SKM-1 (cell line): ENCODE results near the gene UBAP2.

Experiments used
- DNase-seq: peaks from one replicate; lab custom pipeline; 2025; ENCODE audit not compliant: unreplicated experiment; lab: John Stamatoyannopoulos, UW

UBAP2 gene

DNA sequence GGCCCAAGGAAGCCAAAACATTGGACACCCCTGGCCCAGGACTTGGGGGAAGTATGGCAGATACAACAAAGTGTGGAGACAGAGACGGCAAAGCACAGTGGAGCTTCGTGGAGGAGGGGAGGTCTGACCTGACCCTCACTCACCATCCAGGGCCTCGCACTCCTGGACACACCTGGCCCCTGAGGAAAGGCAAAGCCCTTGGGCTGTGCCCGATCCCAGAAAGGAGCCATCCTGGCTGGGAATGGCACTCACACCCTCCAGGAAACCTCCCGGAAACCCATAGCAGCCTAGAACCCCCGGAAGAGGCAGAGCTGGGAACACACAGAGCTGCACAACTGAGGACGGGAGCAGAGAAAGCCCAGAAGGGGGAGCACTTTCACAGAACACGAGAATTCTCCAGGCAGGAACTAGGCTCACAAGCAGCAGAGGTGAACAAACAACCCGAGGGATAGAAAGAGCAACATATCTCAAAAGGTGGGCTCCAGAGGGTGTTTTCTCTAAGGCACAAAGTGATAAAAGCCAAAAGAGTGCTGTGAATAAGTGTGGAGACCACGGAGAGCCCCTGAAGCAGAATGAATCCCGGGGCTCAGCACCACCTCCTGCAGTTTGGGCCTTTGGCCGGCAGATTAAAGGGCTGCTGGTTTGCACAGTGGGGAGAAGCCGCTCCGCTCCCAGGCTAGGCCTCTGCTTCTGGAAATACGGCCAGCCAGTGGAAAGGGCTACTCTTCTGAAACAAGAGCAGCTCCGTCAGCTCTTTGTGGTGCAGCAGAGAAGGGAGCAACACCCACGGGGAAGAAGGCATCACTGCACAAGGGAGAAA, 123.5 kb downstream of the UBAP2 start:
- no peak for DNase-seq

DNA sequence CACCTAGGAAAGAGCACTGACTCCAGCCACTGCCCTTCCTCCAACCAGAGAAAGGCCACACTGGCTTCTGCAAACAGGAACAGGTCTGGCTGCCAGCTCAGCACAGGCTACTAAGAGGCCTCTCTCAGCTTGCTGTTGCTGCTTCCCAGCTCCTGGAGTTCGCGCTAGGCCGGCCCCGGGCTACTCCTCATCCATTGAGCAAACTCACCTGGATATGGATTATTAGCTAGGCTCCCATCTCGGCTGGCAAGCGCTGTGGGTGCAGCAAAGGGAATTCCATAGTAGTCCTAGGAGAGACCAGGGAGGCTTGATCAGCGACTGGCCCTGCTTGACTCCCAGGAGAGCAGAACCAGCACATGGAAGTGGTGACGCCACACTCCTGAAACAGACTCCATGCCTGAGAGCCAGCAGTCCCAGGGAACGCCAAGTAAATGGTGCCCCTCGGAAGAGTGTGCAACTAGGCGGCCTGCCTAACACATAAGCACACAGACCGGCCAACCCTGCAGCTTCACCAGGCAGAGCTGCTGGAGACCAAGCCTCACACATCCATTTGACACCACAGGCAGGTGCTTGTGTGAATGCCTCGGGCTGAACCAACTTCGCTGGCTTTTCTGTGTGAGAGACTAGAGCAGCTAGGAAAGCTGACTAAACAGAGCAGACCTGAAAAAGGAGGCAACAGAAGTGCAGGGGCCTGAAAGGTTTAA, 124.5 kb downstream of the UBAP2 start:
- DNase-seq: no peak

DNA sequence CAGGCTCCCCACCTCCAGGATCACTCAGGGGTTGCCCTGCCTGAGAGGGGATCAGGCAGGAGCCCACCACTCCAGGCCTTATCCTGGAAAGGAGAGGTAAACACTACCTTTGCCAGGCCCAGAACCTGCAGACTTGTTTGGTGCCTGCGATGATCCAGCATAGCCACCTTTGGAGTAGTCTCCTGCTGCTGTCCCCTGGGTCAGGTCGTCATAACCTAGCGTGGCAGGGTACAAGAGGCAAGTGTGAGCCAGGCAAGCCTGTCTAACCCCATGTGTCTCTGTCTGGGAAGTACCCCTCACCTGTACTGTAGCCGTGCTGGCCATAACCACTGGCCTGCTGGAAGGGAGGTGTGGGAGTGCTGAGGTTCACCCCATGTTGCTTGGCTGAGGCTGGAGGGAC, 125.6 kb downstream of the UBAP2 start:
- no peak for DNase-seq

DNA sequence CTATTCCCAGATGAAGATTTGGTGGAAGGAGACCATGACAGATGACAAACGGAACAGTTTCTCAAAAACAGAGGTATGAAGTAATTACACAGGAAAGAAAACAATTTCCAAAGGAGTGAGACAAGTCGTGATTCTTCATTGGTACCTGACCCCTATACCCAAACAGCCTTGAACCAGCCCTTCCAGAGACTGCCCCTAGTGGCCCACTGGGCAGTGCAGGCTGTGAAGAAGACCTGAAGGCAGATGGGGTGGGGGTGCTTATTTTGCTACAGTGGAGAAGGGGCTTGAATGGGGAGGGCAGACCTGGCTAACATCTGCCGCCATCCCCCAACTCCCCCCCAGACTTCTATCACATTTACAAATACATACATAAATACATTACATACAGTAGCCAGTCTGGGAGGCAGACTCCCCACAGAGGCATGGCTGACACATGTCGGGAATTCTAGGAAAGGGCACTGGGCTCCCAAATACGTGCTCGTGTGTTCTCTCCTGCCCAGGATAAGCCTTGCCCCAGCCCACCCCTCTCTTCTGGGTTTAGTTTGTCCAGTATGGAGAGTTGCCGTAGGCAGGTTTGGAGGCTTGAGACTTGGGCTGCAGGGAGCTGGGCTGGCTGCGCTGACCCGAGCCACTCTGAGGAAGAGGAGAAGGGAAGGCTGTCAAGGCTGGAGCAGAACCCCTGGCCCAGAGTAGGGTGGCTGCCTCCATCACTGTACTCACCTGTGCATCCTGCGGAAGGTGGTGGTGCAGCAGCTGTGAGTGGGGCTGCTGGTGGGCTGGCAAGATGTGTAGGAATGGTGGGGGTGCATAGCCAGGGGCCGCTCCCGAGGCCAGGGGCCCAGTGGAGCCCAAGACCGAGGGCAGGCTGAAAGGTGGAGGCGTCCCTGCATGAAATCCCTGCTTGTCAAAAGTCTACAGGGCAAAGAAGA, 126.5 kb downstream of the UBAP2 start:
- DNase-seq: no peak

DNA sequence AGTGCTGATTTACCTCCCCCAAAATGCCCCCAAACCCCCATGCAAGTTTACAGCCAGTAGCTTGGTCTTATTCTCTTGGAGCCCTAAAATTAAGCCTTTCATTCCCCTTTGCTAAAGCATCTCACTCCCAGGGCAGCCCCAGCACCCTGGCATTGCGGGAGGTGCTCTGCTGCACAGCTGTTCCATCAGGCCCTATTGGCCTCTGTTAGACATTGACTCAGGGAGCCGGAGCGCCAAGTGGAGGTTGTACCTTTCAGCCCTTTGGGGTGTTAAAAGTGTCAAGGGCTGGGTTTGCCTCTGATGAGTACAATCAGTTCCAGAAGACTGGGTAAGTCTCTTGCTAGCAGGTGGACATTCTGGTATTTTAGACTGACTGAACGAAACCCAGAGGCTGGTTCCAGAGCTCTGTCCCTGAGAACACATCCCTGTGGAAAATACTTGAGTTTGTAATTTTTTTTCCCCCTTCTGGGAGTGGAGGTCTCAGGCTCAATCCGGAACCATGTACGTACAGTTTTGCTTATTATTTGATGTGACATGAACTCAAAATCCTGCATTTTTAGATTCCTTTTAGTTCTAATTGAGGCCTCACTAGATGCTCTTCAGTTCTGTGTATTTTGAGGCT, 129.3 kb downstream of the UBAP2 start:
- no peak for DNase-seq

DNA sequence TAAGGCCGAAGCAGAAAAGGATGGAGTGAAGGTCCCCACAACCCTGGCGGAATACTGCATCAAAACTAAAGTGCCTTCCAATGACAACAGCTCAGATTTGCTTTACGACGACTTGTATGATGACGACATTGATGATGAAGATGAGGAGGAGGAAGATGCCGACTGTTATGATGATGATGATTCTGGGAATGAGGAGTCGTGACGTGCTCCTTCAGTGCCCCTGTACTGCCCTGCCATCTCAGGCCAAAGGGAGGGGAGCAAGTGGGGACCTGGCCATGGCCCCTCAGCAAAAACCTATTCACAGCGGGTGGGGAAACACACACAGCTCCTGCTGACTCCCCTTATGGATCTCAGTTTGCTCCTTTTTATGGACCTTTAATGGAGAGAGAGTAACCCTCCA, 131.7 kb downstream of the UBAP2 start:
- DNase-seq: no peak

DNA sequence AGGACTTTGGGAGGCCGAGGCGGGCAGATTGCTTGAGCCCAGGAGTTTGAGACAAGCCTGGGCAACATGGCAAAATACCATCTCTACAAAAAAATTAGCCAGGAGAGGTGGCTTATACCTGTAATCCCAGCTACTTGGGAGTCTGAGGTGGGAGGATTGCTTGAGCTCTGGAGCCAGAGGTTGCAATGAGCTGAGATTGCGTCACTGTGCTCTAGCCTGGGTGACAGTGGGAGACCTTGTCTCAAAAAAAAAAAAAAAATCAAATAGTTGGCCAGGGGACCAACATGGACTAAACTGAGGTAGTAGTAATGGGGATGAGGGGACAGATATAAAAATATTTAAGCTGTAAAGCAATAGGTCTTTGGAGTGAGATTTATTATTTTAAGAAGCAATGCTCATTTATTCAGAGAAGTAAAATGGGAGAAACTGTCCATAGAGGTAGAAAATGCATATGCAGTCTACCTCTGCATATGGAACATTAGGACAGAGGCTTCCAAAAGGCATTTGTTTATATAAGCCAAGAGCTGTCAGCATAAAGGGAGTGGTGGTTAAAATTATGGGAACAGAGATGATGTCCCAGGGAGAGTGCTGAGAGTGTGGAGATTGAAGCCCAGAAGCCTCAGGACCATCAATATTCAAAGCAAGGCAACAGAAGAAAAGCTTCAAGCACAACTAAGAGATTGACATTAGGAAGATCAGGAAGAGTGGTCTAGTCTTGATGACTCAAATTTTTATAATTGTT, 133.6 kb downstream of the UBAP2 start:
- DNase-seq: no peak

DNA sequence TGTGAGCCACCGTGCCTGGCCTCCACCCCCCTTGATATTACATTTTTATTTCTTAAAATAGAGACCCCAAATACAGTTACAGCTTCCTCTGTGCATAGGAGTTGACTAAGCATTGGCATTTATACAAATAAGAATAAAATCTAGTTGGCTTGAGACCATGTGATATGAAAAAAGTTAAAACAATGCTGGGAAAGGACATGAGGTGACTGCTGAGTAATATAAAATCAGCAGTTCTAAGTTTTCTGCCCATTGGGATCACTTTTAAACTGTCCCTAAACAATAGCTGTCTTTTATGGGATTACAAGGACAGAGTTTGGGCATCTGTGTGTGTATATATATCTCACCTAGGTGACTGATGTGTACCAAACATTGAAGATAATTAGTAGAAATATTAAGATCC, 135.1 kb downstream of the UBAP2 start:
- no peak for DNase-seq

DNA sequence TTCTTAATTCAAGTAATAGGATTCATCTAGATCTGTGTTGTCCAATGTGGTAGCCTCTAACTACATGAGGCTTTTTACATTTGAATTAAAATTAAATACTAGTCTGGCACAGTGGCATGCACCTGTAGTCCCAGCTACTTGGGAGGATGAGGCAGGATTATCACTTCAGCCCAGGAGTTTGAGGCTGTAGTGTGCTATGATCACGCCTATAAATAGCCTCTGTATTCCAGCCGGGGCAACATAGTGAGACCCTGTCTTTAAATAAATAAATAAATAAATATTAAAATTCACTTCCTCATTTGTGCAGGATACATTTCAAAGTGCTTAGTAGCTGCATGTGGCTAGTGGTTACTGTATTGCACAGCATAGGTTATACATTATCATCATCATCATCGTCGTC, 139.9 kb downstream of the UBAP2 start:
- DNase-seq: no peak

DNA sequence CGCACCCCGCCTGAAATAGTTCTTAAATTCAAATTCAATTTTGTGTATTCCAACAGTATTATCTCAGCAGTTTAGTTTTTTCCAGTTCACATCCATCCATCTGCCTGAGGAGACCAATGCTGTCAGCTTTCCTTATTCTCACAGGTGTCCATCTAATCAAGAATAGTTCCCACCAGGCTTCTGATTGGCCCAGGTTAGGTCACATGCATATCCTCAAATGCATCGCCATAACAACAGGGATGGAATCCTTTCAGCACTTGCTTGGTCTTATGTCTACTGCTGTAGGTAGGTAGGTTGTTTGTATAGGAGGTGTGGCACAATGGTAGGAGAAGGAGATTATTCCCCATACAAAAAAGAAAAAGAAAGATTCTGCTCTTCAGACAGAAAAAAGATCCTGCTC, 140.6 kb downstream of the UBAP2 start:
- no peak for DNase-seq

DNA sequence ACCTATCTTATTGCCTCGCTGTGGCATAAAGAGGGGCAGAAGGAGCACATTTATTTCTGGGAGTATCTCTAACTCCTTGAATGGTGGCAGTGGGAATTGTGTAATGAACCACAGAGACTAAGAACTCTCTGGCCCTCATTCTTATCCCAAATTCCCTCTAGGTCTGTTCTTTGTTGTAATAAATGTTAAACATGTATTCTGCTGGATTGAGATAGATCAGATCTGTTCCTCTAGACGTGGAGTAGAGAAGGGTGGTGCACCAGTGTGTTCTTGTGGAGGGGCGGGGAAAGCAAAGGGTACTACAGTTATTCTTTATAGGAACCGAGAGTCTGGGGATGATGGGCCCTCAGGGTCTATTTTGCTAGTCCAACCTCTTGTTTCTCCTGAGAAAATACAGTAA, 141.3 kb downstream of the UBAP2 start:
- no peak for DNase-seq

DNA sequence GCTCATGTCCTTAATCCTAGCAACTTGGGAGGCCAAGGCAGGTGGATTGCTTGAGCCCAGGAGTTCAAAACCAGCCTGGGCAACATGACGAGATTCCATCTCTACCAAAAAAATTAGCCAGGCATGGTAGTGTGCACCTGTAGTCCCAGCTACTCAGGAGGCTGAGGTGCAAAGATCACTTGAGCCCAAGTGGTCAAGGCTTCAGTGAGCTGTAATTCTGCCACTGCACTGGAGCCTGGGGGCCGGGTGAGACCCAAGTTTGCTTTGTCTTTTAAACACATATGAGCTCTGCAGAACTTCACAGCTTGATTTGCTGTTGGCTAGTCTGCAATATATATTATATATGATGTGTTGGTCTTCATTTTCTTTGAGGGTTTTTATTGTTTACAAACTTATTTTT, 141.9 kb downstream of the UBAP2 start:
- DNase-seq: no peak

DNA sequence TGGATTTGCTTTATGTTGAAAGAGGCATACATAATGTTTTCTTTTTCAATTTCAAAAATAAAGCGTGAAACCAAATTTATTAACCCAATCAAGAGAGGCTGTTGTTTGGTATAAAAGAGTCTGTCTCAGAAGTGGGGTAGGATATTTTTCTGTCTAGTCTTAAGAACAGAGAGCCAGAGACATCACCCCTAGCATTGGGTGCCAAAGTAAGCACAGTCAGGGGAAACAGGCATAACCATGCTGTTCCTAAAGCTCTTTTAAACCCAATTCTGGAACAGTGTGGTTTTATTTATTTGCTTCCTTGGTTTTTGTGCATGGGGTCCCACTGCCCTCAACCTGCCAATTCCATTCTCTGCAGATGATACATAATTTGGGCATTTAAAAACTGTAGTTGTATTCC, 143.6 kb downstream of the UBAP2 start:
- no peak for DNase-seq

DNA sequence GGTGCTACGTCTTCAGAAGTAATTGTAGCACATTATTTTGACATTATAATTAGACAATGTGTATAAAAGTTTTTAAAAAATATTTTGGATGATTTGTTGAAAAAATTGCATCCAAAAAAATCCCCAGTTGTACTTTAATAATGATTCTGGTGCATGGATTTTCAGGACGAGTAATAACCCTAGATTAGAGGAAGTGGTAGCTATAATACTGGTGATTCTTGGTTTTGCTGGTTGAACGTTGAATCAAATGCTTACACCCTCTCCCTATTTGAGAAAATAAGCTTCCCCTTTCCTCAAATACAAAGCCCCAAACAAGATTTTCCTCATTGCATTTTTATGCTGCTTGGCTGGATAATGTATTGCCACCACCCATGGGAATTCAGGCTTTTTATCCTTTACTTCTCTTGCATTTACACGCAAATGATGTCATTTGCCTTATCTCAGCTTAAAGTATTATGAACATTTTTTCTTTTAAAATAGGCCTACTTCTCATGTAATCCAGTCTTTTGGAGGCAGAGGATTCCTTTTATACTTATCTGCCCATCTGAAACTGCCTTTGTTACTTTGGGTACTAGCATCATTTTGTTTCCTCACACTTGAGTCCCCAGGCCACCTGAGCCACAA, 145.4 kb downstream of the UBAP2 start:
- DNase-seq: no peak

DNA sequence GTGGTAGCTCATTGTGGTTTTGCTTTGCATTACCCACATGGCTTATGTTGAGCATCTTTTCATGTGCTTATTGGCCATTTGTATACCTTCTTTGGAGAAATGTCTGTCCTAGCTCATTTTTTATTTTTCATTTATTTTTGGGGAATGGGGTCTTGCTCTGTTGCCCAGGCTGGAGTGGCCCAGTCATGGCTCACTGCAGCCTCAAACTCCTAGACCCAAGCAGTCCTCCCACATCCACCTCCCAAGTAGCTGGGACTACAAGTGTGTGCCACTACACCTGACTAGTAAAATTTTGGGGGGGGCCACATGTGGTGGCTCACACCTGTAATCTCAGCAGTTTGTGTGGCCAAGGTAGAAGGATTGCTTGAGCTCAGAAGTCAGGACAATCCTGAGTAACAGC, 154.4 kb downstream of the UBAP2 start:
- no peak for DNase-seq

DNA sequence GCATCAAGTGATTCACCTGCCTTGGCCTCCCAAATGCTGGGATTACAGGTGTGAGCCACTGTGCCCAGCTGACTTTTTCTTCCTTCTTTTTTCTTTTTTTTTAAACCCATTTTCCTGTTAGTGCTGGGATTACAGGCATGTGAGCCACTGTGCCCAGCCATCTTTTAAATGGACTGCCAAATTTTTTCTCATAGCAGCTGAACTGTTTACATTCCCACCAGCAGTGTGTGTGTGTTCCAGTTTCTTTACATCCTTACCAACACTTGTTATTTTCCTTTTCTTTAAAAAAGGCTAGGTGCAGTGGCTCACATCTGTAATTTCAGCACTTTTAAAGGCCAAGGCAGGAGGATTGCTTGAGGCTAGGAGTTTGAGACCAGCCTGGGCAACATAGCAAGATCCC, 154.8 kb downstream of the UBAP2 start:
- no peak for DNase-seq

DNA sequence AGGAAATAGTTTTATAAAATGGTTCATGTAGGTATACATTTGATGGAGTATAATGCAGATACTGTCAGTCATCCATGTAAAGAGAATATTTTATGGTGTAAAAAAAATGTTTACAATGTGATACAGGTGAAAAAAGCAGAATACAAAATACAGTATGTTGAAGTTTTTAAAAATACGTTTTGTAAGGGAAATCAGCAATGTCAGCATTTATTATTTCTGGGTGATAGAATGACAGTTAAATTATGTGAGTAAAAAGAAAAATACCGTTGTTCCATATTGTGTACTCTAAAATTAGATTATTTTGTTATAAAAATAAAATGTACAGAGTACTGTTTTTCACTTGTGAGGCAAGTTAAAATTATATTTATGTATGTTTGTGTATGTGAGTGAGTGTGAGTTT, 162.7 kb downstream of the UBAP2 start:
- no peak for DNase-seq

DNA sequence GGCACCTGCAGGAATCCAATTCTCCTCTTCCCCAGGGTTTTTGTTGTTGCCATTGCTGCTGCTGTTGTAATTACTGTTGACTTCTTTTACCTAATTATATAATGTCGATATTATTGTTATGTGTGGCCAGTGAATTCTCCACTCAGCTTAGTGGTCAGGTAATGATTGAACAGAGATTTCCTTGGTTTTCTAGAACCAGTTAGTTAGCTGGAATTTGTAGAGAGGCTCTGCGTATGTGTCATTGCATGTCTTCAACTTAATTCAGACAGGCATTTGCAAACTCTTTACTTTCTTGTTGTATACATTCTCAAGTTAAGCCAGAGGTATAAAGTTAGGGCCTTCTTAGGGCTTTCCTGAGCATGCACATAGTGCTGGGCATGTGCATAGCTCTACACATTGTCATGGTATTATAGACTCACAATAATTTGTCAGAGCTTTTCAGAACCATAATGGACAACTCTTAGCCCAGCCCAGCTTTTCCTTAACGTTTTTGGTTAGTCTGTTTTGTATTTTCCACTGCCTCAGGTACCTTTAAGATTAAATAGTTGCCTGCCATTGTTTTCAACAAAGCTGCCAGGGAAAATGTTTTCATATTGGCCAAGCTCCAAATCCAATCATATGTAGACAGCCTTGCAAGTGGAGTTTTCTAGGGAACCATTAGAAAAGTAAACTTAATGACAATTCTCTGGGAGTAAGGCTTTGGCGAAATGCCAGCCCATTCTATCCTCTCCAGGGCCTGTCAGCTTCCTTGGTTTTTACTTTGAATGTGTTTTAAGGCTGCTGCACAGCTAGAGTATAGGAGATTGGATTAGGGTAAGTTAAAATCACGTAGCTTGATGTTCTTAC, 163.6 kb downstream of the UBAP2 start:
- DNase-seq: no peak

DNA sequence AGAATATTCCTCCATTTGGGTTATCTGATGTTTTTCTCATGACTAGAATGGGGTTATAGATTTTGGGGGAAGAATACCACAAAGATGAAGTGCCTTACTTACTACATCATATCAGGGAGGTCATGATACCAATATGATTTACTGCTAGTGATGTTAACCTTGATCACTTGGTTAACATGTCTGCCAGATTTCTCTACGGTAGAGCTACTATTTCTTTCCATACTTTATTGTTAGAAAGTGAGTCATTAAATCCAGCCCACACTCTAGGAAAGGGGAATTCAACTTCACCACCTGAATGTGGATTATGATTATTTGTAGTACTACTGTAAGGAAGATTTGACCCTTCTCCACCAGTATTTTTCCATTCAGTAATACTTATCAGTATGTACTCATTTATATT, 167.1 kb downstream of the UBAP2 start:
- no peak for DNase-seq
